ENCODE measurements around the gene KAZN. TPM values are rescaled to one million over a fixed set of nuclear protein-coding genes. Genes with fewer than 3 reads are reported as not detected.
"Not testable (repeated sequence)": the region's sequence is repeated elsewhere in the genome, so short reads cannot be mapped to it uniquely, and the experiment has no call there.

KAZN gene
- total and polyA plus RNA-seq, 2 donors from 2014 or later, result 17.4 to 60.8 TPM

DNA sequence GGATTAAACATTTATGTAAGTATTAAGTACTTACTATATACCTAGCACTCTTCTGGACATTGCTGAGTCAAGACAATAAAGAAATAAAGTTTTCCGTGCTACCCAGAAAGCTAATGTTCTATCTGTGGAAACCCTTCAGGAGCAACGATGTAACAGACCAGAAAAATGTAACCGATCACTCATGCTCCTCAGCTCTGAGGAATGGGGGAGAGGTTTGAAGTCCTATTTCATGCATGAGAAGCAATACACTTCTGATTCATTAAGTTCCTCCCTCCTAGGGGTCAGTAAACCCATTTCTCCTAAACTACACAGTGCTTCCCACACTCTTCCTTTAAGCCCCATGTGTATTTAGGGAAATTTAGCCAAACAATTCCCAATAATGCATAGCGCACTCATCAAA lies 25.6 kb upstream of the KAZN start:
- H3K27me3 ChIP-seq (ENCODE audit: control insufficient read depth, insufficient read depth, low read length), result no peaks in the 10 kb centered on the region
- peaks cover 0 to 1% (median 0%) of the 10 kb centered on the region in 3 donors for H3K9me3 ChIP-seq (ENCODE audit: control insufficient read depth in 2 of 3, insufficient read depth in 1 of 3, low read length in 3 of 3)
- no peak overlapping the region for H3K9ac ChIP-seq (ENCODE audit: low read length in 3 of 3)
- DNase-seq (peak in 2 of 5 donors; percentile 56), FAIRE-seq (no peak)
- no peaks in the 10 kb centered on the region for H3K36me3 ChIP-seq (ENCODE audit: control insufficient read depth in 2 of 3, insufficient read depth in 3 of 3, low read length in 3 of 3)
- intact Hi-C loops (cut with DNase I), result no loop called here
- no peak overlapping the region for H3K4me3 ChIP-seq (ENCODE audit: low read length in 3 of 3)
- no peak for TF ChIP-seq CTCF (IDR thresholded peaks at IDR 0.05; ENCODE audit: borderline replicate concordance, extremely low read depth, insufficient read depth)
- peaks cover 0 to 5% (median 0%) of the 10 kb centered on the region in 3 donors for H3K4me1 ChIP-seq (ENCODE audit: control insufficient read depth in 2 of 3, insufficient read depth in 2 of 3, low read depth in 1 of 3, low read length in 3 of 3)
- H3K27ac ChIP-seq (ENCODE audit: low read depth in 2 of 2, low read length in 2 of 2), result no peak overlapping the region

GRCh38 chr1:14576155-14576554 lies 22.3 kb upstream of the KAZN start:
- Histone ChIP-seq H3K27ac (ENCODE audit: low read depth in 2 of 2, low read length in 2 of 2) (no peak overlapping the region), H3K4me3 (ENCODE audit: low read length in 3 of 3) (no peak overlapping the region), H3K9ac (ENCODE audit: low read length in 3 of 3) (no peak overlapping the region), H3K9me3 (ENCODE audit: control insufficient read depth in 2 of 3, insufficient read depth in 1 of 3, low read length in 3 of 3) (no peaks in the 10 kb centered on the region), H3K36me3 (ENCODE audit: control insufficient read depth in 2 of 3, insufficient read depth in 3 of 3, low read length in 3 of 3) (no peaks in the 10 kb centered on the region), H3K27me3 (ENCODE audit: control insufficient read depth, insufficient read depth, low read length) (no peaks in the 10 kb centered on the region), H3K4me1 (ENCODE audit: control insufficient read depth in 2 of 3, insufficient read depth in 2 of 3, low read depth in 1 of 3, low read length in 3 of 3) (peaks cover 0 to 5% (median 0%) of the 10 kb centered on the region in 3 donors)
- TF ChIP-seq CTCF (IDR thresholded peaks at IDR 0.05; ENCODE audit: borderline replicate concordance, extremely low read depth, insufficient read depth), result no peak
- intact Hi-C loops (cut with DNase I), result no loop called here
- DNase-seq (no peak), FAIRE-seq (no peak)

- H3K27ac ChIP-seq (ENCODE audit: low read depth in 2 of 2, low read length in 2 of 2), result no peak overlapping the region
- H3K9me3 ChIP-seq (ENCODE audit: control insufficient read depth in 2 of 3, insufficient read depth in 1 of 3, low read length in 3 of 3), result no peaks in the 10 kb centered on the region
- intact Hi-C loops (cut with DNase I), result no loop called here
- no peak overlapping the region for H3K4me3 ChIP-seq (ENCODE audit: low read length in 3 of 3)
- no peak for FAIRE-seq
- no peak overlapping the region for H3K9ac ChIP-seq (ENCODE audit: low read length in 3 of 3)
- H3K4me1 ChIP-seq (ENCODE audit: control insufficient read depth in 2 of 3, insufficient read depth in 2 of 3, low read depth in 1 of 3, low read length in 3 of 3), result peaks cover 0 to 5% (median 0%) of the 10 kb centered on the region in 3 donors
- no peaks in the 10 kb centered on the region for H3K27me3 ChIP-seq (ENCODE audit: control insufficient read depth, insufficient read depth, low read length)
- TF ChIP-seq CTCF (IDR thresholded peaks at IDR 0.05; ENCODE audit: borderline replicate concordance, extremely low read depth, insufficient read depth), result no peak
- H3K36me3 ChIP-seq (ENCODE audit: control insufficient read depth in 2 of 3, insufficient read depth in 3 of 3, low read length in 3 of 3), result no peaks in the 10 kb centered on the region
- DNase-seq, result no peak
These were observed 21.2 kb upstream of the KAZN start for GRCh38 chr1:14577261-14577660.

DNA sequence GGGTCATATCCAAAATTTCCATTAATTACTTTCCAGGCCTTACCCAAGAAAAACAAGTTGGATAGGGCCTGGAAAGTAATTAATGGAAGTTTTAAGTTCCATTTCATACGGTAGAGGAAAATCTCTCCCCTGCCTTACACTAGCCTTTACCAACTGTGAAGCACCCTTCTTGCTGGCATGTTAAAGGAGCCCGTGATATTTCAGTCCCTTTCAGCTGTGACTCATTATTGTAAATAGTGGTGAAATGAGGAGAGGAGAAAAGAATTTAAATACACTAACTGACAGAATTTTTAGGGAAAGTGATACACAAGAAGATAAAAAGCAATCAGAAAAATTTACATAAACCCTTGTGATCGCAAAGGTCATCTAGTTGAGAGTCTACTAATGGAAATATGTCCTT lies 20.3 kb upstream of the KAZN start:
- Histone ChIP-seq H3K4me3 (ENCODE audit: low read length in 3 of 3) (no peak overlapping the region), H3K27me3 (ENCODE audit: control insufficient read depth, insufficient read depth, low read length) (no peaks in the 10 kb centered on the region), H3K27ac (ENCODE audit: low read depth in 2 of 2, low read length in 2 of 2) (no peak overlapping the region), H3K36me3 (ENCODE audit: control insufficient read depth in 2 of 3, insufficient read depth in 3 of 3, low read length in 3 of 3) (no peaks in the 10 kb centered on the region), H3K9me3 (ENCODE audit: control insufficient read depth in 2 of 3, insufficient read depth in 1 of 3, low read length in 3 of 3) (no peaks in the 10 kb centered on the region), H3K4me1 (ENCODE audit: control insufficient read depth in 2 of 3, insufficient read depth in 2 of 3, low read depth in 1 of 3, low read length in 3 of 3) (peaks cover 0 to 5% (median 0%) of the 10 kb centered on the region in 3 donors), H3K9ac (ENCODE audit: low read length in 3 of 3) (no peak overlapping the region)
- no peak for DNase-seq
- no peak for FAIRE-seq
- TF ChIP-seq CTCF (IDR thresholded peaks at IDR 0.05; ENCODE audit: borderline replicate concordance, extremely low read depth, insufficient read depth), result no peak
- intact Hi-C loops (cut with DNase I), result no loop called here

DNA sequence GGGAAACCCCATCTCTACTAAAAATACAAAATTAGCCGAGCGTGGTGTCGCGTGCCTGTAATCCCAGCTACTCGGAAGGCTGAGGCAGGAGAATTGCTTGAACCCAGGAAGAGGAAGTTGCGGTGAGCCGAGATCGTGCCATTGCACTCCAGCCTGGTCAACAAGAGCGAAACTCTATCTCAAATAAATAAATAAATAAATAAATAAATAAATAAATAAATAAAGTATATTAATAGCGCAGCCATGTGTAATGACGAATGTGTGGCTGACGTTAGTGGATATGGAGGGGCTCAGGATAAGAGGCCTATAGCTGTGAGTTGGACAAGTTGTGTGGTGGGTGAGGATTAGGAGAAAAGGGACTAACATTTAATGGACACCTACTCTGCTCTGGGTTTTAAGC lies 18.2 kb upstream of the KAZN start:
- FAIRE-seq; H3K36me3 ChIP-seq (ENCODE audit: control insufficient read depth in 2 of 3, insufficient read depth in 3 of 3, low read length in 3 of 3); H3K27ac ChIP-seq (ENCODE audit: low read depth in 2 of 2, low read length in 2 of 2); H3K4me3 ChIP-seq (ENCODE audit: low read length in 3 of 3); H3K9ac ChIP-seq (ENCODE audit: low read length in 3 of 3); H3K4me1 ChIP-seq (ENCODE audit: control insufficient read depth in 2 of 3, insufficient read depth in 2 of 3, low read depth in 1 of 3, low read length in 3 of 3); intact Hi-C loops (cut with DNase I); H3K27me3 ChIP-seq (ENCODE audit: control insufficient read depth, insufficient read depth, low read length); DNase-seq; H3K9me3 ChIP-seq (ENCODE audit: control insufficient read depth in 2 of 3, insufficient read depth in 1 of 3, low read length in 3 of 3): not testable (repeated sequence)

Measured in kidney (tissue), 14 donors.